Mucosa of stomach (tissue), 1 donor: ENCODE data around the gene MYO3B.

ENCODE experiments used
- H3K27me3 ChIP-seq: one replicate; pipeline ENCODE4 v1.7.0; 2013; ENCODE audit warnings: mild to moderate bottlenecking, low read length; ENCODE audit not compliant: control insufficient read depth, insufficient read depth
- H3K36me3 ChIP-seq: one replicate; pipeline ENCODE4 v1.7.0; 2013; ENCODE audit warnings: low read length; ENCODE audit not compliant: control insufficient read depth, insufficient read depth
- H3K4me1 ChIP-seq: one replicate; pipeline ENCODE4 v1.7.0; 2013; ENCODE audit warnings: mild to moderate bottlenecking, low read length; ENCODE audit not compliant: control insufficient read depth, insufficient read depth
- H3K4me3 ChIP-seq: one replicate; pipeline ENCODE4 v1.7.0; 2013; ENCODE audit warnings: low read length
- H3K9ac ChIP-seq: one replicate; pipeline ENCODE4 v1.7.0; 2013; ENCODE audit warnings: mild to moderate bottlenecking, low read length, moderate library complexity
- H3K9me3 ChIP-seq: one replicate; pipeline ENCODE4 v1.7.0; 2013; ENCODE audit warnings: mild to moderate bottlenecking, low read length, moderate library complexity; ENCODE audit not compliant: control insufficient read depth
- donor health status: Pancreatic carcinoma.

Gene MYO3B

GRCh38 chr2:170500770-170501169 is 322.8 kb downstream of the MYO3B start:
- Histone ChIP-seq H3K27me3 (no peaks in the 10 kb centered on the region), H3K4me3 (no peak overlapping the region), H3K36me3 (no peaks in the 10 kb centered on the region), H3K4me1 (no peaks in the 10 kb centered on the region), H3K9me3 (no peaks in the 10 kb centered on the region), H3K9ac (no peak overlapping the region)

- Histone ChIP-seq H3K9me3 (no peaks in the 10 kb centered on the region), H3K9ac (no peak overlapping the region), H3K4me3 (no peak overlapping the region), H3K27me3 (no peaks in the 10 kb centered on the region), H3K36me3 (no peaks in the 10 kb centered on the region), H3K4me1 (no peaks in the 10 kb centered on the region)
Observed at GRCh38 chr2:170501421-170502043, 323.6 kb downstream of the MYO3B start.

GRCh38 chr2:170502361-170503130 is 324.6 kb downstream of the MYO3B start:
- no peak overlapping the region for H3K4me3 ChIP-seq
- no peaks in the 10 kb centered on the region for H3K4me1 ChIP-seq
- no peaks in the 10 kb centered on the region for H3K27me3 ChIP-seq
- no peaks in the 10 kb centered on the region for H3K36me3 ChIP-seq
- H3K9ac ChIP-seq: no peak overlapping the region
- H3K9me3 ChIP-seq: no peaks in the 10 kb centered on the region

- Histone ChIP-seq H3K27me3 (no peaks in the 10 kb centered on the region), H3K4me1 (no peaks in the 10 kb centered on the region), H3K9ac (no peak overlapping the region), H3K4me3 (no peak overlapping the region), H3K9me3 (no peaks in the 10 kb centered on the region), H3K36me3 (no peaks in the 10 kb centered on the region)
Observed at GRCh38 chr2:170503563-170503962, 325.6 kb downstream of the MYO3B start.

- Histone ChIP-seq H3K36me3 (no peaks in the 10 kb centered on the region), H3K4me1 (no peaks in the 10 kb centered on the region), H3K4me3 (no peak overlapping the region), H3K9ac (no peak overlapping the region), H3K9me3 (no peaks in the 10 kb centered on the region), H3K27me3 (no peaks in the 10 kb centered on the region)
Observed at GRCh38 chr2:170503971-170504809, 326.2 kb downstream of the MYO3B start.

- H3K36me3 ChIP-seq: no peaks in the 10 kb centered on the region
- H3K9me3 ChIP-seq: no peaks in the 10 kb centered on the region
- no peaks in the 10 kb centered on the region for H3K27me3 ChIP-seq
- no peak overlapping the region for H3K4me3 ChIP-seq
- no peaks in the 10 kb centered on the region for H3K4me1 ChIP-seq
- H3K9ac ChIP-seq: no peak overlapping the region
Observed at GRCh38 chr2:170504810-170505145, 326.8 kb downstream of the MYO3B start.

- Histone ChIP-seq H3K27me3 (no peaks in the 10 kb centered on the region), H3K9me3 (no peaks in the 10 kb centered on the region)
Observed at GRCh38 chr2:170505631-170506275, 327.8 kb downstream of the MYO3B start.

GRCh38 chr2:170509452-170510193 is 331.7 kb downstream of the MYO3B start:
- no peaks in the 10 kb centered on the region for H3K36me3 ChIP-seq
- no peaks in the 10 kb centered on the region for H3K9me3 ChIP-seq
- no peaks in the 10 kb centered on the region for H3K4me1 ChIP-seq
- H3K9ac ChIP-seq: no peak overlapping the region
- no peak overlapping the region for H3K4me3 ChIP-seq
- H3K27me3 ChIP-seq: no peaks in the 10 kb centered on the region

More at GRCh38 chr2:170505631-170506275, 327.8 kb downstream of the MYO3B start:
- H3K4me1 ChIP-seq: no peaks in the 10 kb centered on the region
- H3K36me3 ChIP-seq: no peaks in the 10 kb centered on the region
- no peak overlapping the region for H3K4me3 ChIP-seq
- H3K9ac ChIP-seq: no peak overlapping the region

GRCh38 chr2:170512266-170512665 is 334.3 kb downstream of the MYO3B start:
- H3K9ac ChIP-seq: no peak overlapping the region
- H3K4me1 ChIP-seq: no peaks in the 10 kb centered on the region
- no peaks in the 10 kb centered on the region for H3K36me3 ChIP-seq
- no peaks in the 10 kb centered on the region for H3K9me3 ChIP-seq
- H3K27me3 ChIP-seq: no peaks in the 10 kb centered on the region
- H3K4me3 ChIP-seq: no peak overlapping the region

GRCh38 chr2:170514140-170514539 is 336.2 kb downstream of the MYO3B start:
- no peaks in the 10 kb centered on the region for H3K36me3 ChIP-seq
- no peak overlapping the region for H3K4me3 ChIP-seq
- no peaks in the 10 kb centered on the region for H3K9me3 ChIP-seq

GRCh38 chr2:170517538-170517937 is 339.6 kb downstream of the MYO3B start:
- Histone ChIP-seq H3K9me3 (no peaks in the 10 kb centered on the region), H3K36me3 (no peaks in the 10 kb centered on the region), H3K4me1 (no peaks in the 10 kb centered on the region), H3K27me3 (no peaks in the 10 kb centered on the region), H3K9ac (no peak overlapping the region), H3K4me3 (no peak overlapping the region)

More at GRCh38 chr2:170514140-170514539, 336.2 kb downstream of the MYO3B start:
- Histone ChIP-seq H3K27me3 (no peaks in the 10 kb centered on the region), H3K9ac (no peak overlapping the region), H3K4me1 (no peaks in the 10 kb centered on the region)
